Mammary epithelial cell (primary cell): ENCODE measurements around the gene INPP5A.

ENCODE experiments used
- CTCF ChIP-seq, 2 donors: IDR thresholded peaks in 1 of 2; conservative IDR thresholded peaks in 1 of 2; 2 replicates each; pipeline ENCODE4 v1.5.1; 2011 to 2012; ENCODE audit warnings: inconsistent platforms in 2 of 2, low read length in 2 of 2, mild to moderate bottlenecking in 2 of 2, control low read depth in 1 of 2, low read depth in 1 of 2; ENCODE audit not compliant: insufficient read depth in 1 of 2; ENCODE audit errors: extremely low read depth in 1 of 2
- EZH2 ChIP-seq: IDR thresholded peaks from 2 replicates; pipeline ENCODE4 v1.6.1; 2012; ENCODE audit warnings: low read length, inconsistent platforms, borderline replicate concordance

GRCh38 chr10:132660385-132660784 is 122.8 kb downstream of the INPP5A start:
- TF ChIP-seq CTCF (conservative IDR thresholded peaks at IDR 0.05 in 1 of 2, IDR thresholded peaks at IDR 0.05 in 1 of 2; ENCODE audit: extremely low read depth in 1 of 2, insufficient read depth in 1 of 2, low read depth in 1 of 2, low read length in 2 of 2) (no peak), EZH2 (no peak)
